ENCODE results near the gene ADORA2A. TPM values are rescaled to one million over a fixed set of nuclear protein-coding genes. Genes with fewer than 3 reads are reported as not detected.

ADORA2A gene
- total RNA-seq, 6 donors from 2014 or later: 7.3 to 20.9 (median 8.8) TPM

DNA sequence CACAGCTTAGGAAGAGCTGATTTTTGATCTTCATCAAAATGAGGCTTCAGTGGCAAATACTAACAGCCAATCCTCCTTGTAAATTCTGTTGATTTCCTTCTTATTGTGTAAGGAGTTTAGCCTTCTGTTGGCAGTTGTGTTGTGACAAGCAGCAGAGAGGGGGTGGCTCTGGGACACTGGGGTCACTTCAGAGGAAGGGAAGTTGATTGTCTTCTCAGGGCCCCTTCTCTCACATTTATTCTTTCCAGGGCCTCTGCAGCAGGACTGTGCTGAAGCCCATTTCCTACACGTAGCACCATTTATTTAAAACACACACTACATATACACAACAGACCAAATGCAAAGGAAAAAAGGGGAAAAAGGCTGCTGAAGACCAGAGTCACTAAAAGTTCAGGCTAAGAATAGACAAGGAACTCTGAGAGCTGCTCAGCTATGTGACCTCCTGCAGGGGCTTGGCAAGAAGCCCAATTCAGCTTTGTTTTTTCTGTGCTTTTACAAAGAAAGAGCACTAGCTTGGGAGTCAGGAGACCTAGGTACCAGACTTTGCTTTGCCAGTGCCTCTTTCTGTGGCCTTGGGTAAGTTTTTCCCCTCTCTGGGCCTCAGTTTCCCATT lies 39.4 kb downstream of the ADORA2A start:
- Histone ChIP-seq H3K27me3 (no peaks in the 10 kb centered on the region), H3K27ac (peak overlapping the region in 3 of 4 donors; percentile 18 to 54 (median 46)), H3K4me1 (peaks cover 12 to 23% (median 19%) of the 10 kb centered on the region in 4 donors), H3K9me3 (no peaks in the 10 kb centered on the region), H3K36me3 (no peaks in the 10 kb centered on the region), H3K4me3 (no peak overlapping the region)
- ATAC-seq (ENCODE audit: low FRiP score in 2 of 2) (peak in 1 of 2 donors; percentile 22), DNase-seq (no peak)
- TF ChIP-seq, protein P1, sequence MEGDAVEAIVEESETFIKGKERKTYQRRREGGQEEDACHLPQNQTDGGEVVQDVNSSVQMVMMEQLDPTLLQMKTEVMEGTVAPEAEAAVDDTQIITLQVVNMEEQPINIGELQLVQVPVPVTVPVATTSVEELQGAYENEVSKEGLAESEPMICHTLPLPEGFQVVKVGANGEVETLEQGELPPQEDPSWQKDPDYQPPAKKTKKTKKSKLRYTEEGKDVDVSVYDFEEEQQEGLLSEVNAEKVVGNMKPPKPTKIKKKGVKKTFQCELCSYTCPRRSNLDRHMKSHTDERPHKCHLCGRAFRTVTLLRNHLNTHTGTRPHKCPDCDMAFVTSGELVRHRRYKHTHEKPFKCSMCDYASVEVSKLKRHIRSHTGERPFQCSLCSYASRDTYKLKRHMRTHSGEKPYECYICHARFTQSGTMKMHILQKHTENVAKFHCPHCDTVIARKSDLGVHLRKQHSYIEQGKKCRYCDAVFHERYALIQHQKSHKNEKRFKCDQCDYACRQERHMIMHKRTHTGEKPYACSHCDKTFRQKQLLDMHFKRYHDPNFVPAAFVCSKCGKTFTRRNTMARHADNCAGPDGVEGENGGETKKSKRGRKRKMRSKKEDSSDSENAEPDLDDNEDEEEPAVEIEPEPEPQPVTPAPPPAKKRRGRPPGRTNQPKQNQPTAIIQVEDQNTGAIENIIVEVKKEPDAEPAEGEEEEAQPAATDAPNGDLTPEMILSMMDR (IDR thresholded peaks at IDR 0.05): no peak
- no peak for TF ChIP-seq POLR2AphosphoS5 (IDR thresholded peaks at IDR 0.05)
- TF ChIP-seq POLR2A (IDR thresholded peaks at IDR 0.05): no peak
- no peak for TF ChIP-seq EP300 (IDR thresholded peaks at IDR 0.05)
- WGBS, 2 donors: 38% methylated on average over 1 of the region's 1 CpG

- H3K4me3 ChIP-seq: no peak overlapping the region
- H3K36me3 ChIP-seq: no peaks in the 10 kb centered on the region
- TF ChIP-seq, protein P1 (IDR thresholded peaks at IDR 0.05): no peak
- TF ChIP-seq EP300 (IDR thresholded peaks at IDR 0.05): no peak
- no peak for TF ChIP-seq POLR2AphosphoS5 (IDR thresholded peaks at IDR 0.05)
- no peak for TF ChIP-seq POLR2A (IDR thresholded peaks at IDR 0.05)
- no peak for DNase-seq
- 74% methylated on average over 2 of the region's 2 CpGs for WGBS, 2 donors
- ATAC-seq (ENCODE audit: low FRiP score in 2 of 2): no peak
- no peaks in the 10 kb centered on the region for H3K9me3 ChIP-seq
- peak overlapping the region in 3 of 4 donors; percentile 18 to 54 (median 46) for H3K27ac ChIP-seq
- peaks cover 12 to 23% (median 19%) of the 10 kb centered on the region in 4 donors for H3K4me1 ChIP-seq
- H3K27me3 ChIP-seq: no peaks in the 10 kb centered on the region
Measured at GRCh38 chr22:24467340-24467739, 39.9 kb downstream of the ADORA2A start.

DNA sequence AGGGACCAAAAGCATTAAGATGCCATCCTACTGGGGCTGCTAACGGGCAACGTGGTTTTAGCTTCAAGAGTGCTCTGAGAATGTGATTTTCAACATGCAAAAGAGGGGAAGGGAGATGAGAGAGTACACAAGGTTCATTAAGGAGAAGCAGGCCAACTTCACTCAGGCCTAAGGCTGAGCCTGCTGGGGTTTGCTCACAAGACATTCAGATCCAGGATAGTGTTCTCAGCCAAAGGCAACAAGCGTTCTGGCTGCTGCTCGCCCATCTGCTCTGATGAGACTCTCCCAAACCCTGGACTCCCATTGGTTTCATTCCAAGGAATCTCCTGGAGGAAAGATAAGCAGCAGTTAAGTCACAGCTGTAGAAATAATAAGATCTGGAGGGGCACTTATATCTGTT lies 44.2 kb downstream of the ADORA2A start:
- no peak overlapping the region for H3K27ac ChIP-seq

GRCh38 chr22:24473284-24473683 lies 45.9 kb downstream of the ADORA2A start:
- Histone ChIP-seq H3K4me1 (peaks cover 0 to 11% (median 10%) of the 10 kb centered on the region in 4 donors), H3K27ac (peak overlapping the region in 2 of 4 donors; percentile 34 to 51), H3K27me3 (no peaks in the 10 kb centered on the region), H3K36me3 (no peaks in the 10 kb centered on the region), H3K9me3 (no peaks in the 10 kb centered on the region), H3K4me3 (no peak overlapping the region)
- DNase-seq: no peak
- no peak for ATAC-seq (ENCODE audit: low FRiP score in 2 of 2)
- TF ChIP-seq POLR2AphosphoS5 (IDR thresholded peaks at IDR 0.05) (no peak), POLR2A (IDR thresholded peaks at IDR 0.05) (no peak), EP300 (IDR thresholded peaks at IDR 0.05) (no peak)
- TF ChIP-seq, protein P1 (IDR thresholded peaks at IDR 0.05): no peak

More for the DNA sequence above, 44.2 kb downstream of the ADORA2A start:
- DNase-seq (no peak), ATAC-seq (ENCODE audit: low FRiP score in 2 of 2) (peak in 1 of 2 donors; percentile 92)
- H3K27me3 ChIP-seq: no peaks in the 10 kb centered on the region
- no peaks in the 10 kb centered on the region for H3K36me3 ChIP-seq
- peaks cover 13 to 22% (median 19%) of the 10 kb centered on the region in 4 donors for H3K4me1 ChIP-seq
- H3K4me3 ChIP-seq: no peak overlapping the region
- 74 to 81% methylated on average over 3 to 4 of the region's 4 CpGs for WGBS, 2 donors
- H3K9me3 ChIP-seq: no peaks in the 10 kb centered on the region
- TF ChIP-seq EP300 (IDR thresholded peaks at IDR 0.05) (no peak), POLR2A (IDR thresholded peaks at IDR 0.05) (no peak), POLR2AphosphoS5 (IDR thresholded peaks at IDR 0.05) (no peak)
- TF ChIP-seq, protein P1 (IDR thresholded peaks at IDR 0.05): no peak

DNA sequence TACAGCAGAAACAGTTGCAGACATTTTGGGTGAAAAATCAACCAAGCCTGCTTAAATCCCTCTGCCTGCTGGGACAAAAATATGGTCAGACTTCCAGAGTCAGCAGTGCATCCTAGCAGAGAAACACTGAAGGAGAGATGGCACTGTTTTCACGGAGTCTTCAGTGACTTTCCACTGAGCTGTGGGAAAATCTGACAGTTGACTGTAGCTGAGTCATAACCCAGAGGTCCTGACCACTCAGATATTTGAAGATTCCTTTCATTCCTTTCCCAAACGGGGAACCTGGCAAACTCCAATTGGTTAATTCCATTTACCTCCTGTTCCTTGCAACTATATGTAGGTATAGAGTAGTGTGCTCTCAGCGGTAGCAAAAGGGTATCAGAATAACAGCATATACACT lies 46.8 kb downstream of the ADORA2A start:
- TF ChIP-seq, protein P1 (IDR thresholded peaks at IDR 0.05): no peak
- TF ChIP-seq POLR2AphosphoS5 (IDR thresholded peaks at IDR 0.05) (no peak), EP300 (IDR thresholded peaks at IDR 0.05) (no peak), POLR2A (IDR thresholded peaks at IDR 0.05) (no peak)
- Histone ChIP-seq H3K27ac (peak overlapping the region in 3 of 4 donors; percentile 21 to 51 (median 34)), H3K27me3 (no peaks in the 10 kb centered on the region), H3K36me3 (no peaks in the 10 kb centered on the region), H3K9me3 (no peaks in the 10 kb centered on the region), H3K4me1 (peaks cover 0 to 11% (median 10%) of the 10 kb centered on the region in 4 donors), H3K4me3 (no peak overlapping the region)
- DNase-seq: no peak
- WGBS, 2 donors: 56 to 58% methylated on average over 3 of the region's 3 CpGs
- peak in 1 of 2 donors; percentile 25 for ATAC-seq (ENCODE audit: low FRiP score in 2 of 2)

Measured in upper lobe of left lung (tissue), 6 donors.